IPS DF 6.9 (cell line): ENCODE results near the gene MAPRE2.

ENCODE experiments used
- DNase-seq: peaks from one replicate; pipeline ENCODE4 v3.0.0-alpha.2; 2013; ENCODE audit warnings: low read depth, low spot score
- H3K27ac ChIP-seq: one replicate; pipeline ENCODE4 v1.5.1; 2013; ENCODE audit warnings: low read length, control low read depth
- H3K27me3 ChIP-seq: 2 replicates; pipeline ENCODE4 v1.6.1; 2013; ENCODE audit warnings: mild to moderate bottlenecking, low read length; ENCODE audit not compliant: control insufficient read depth, insufficient read depth
- H3K36me3 ChIP-seq: 2 replicates; pipeline ENCODE4 v1.6.1; 2013; ENCODE audit warnings: low read length; ENCODE audit not compliant: control insufficient read depth, insufficient read depth
- H3K4me1 ChIP-seq: 2 replicates; pipeline ENCODE4 v1.6.1; 2013; ENCODE audit warnings: low read length; ENCODE audit not compliant: control insufficient read depth, insufficient read depth
- H3K4me3 ChIP-seq: 2 replicates; pipeline ENCODE4 v1.5.1; 2013; ENCODE audit warnings: mild to moderate bottlenecking, low read length
- H3K9me3 ChIP-seq: 2 replicates; pipeline ENCODE4 v1.6.1; 2013; ENCODE audit warnings: low read length, inconsistent platforms; ENCODE audit not compliant: control insufficient read depth, insufficient read depth
- WGBS: extraction: QIAGEN DNeasy Blood & Tissue Kit; methylation state at CpG from one replicate; pipeline ENCODE4 v1.1.7; 2013; ENCODE audit warnings: mixed read lengths, missing lambda C conversion rate; ENCODE audit not compliant: insufficient read length, insufficient coverage; 5-methylcytosine and 5-hydroxymethylcytosine counted together

MAPRE2 gene

DNA sequence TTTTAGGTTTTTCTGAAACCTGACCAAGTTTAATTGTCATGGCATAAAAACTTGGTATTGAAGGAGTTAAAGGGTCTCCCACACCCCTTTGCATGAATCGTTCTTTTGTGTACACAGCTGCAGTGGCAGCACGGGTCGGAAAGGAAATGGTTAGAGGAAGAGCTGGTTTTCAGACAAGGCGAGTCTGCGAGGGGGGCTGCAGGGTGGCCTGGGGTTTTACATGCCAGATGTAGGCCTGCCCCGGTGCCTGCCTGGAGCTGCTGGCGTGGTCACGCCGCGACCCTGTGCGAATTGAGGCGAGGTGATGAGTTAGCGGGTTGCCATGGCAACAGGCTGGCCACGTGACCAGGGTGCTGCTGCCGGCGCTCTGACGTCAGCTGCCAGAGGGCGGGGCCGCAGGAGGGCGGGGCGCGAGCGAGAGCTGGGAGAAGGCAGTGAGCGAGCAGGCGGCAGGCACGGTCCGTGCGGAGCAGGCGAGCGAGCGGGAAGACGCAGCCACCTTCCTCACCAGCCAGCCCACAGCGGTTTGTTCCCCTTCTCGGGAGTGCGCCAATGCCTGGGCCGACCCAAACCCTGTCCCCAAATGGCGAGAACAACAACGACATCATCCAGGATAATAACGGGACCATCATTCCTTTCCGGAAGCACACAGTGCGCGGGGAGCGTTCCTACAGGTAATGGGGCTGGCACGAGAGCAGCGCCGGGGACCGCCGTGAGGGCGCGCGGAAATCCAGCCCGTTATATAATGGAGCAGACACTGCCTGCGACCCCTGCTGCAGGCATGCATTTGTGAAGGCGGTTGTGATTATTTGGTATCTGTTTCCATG lies at the start of gene MAPRE2:
MAPRE2 (plus strand) TSS at position 426 of the 827 bp plus-strand sequence; CDS start at position 553, 127 bp downstream.
- no peak within 1 kb of the TSS for H3K27ac ChIP-seq
- no peaks in the 10 kb centered on the region for H3K27me3 ChIP-seq
- peak within 1 kb of the TSS; percentile 62; the same call in 1 of the 2 replicates for H3K4me3 ChIP-seq
- H3K4me1 ChIP-seq = no peaks in the 10 kb centered on the region; the same call in 1 of the 2 replicates
- DNase-seq = peak; percentile 89
- no CpG with 5 or more reads among the region's 54 CpGs for WGBS
- no peaks in the 10 kb centered on the region; the same call in 1 of the 2 replicates for H3K9me3 ChIP-seq
- H3K36me3 ChIP-seq = no peaks in the 10 kb centered on the region

GRCh38 chr18:34991561-34991960 lies 49.7 kb upstream of the MAPRE2 start:
- H3K4me1 ChIP-seq = no peaks in the 10 kb centered on the region
- no peaks in the 10 kb centered on the region for H3K36me3 ChIP-seq
- WGBS = no CpG with 5 or more reads among the region's 3 CpGs
- H3K27ac ChIP-seq = no peak overlapping the region
- H3K27me3 ChIP-seq = no peaks in the 10 kb centered on the region
- H3K9me3 ChIP-seq = no peaks in the 10 kb centered on the region; the same call in 1 of the 2 replicates
- H3K4me3 ChIP-seq = no peak overlapping the region
- DNase-seq = no peak

GRCh38 chr18:34993289-34993688 lies 47.9 kb upstream of the MAPRE2 start:
- Histone ChIP-seq H3K4me3 (no peak overlapping the region), H3K36me3 (no peaks in the 10 kb centered on the region), H3K9me3 (no peaks in the 10 kb centered on the region; the same call in 1 of the 2 replicates), H3K27me3 (no peaks in the 10 kb centered on the region), H3K4me1 (no peaks in the 10 kb centered on the region), H3K27ac (no peak overlapping the region)
- no peak for DNase-seq
- WGBS = no CpG with 5 or more reads among the region's 2 CpGs

DNA sequence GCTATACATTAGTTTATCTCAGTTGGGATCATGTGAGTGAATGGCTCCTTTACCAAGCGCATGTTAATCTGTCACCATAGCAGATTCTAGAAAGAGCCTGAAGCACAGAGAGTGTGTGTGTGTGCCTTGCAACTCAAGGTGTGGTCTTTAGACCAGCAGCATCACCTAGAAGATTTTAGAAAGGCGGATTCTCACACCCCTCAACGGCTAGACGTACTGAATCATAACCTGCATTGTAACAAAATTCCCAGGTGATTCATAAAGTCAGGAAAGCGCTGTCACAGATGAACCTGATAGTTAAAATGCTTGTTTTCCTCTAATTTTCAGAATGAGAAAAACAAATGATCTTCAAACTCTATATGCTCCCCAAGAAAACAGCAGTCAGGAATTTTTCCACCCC lies 45.5 kb upstream of the MAPRE2 start:
- Histone ChIP-seq H3K36me3 (no peaks in the 10 kb centered on the region), H3K4me1 (peaks cover 2% of the 10 kb centered on the region; the same call in 1 of the 2 replicates), H3K27ac (no peak overlapping the region), H3K27me3 (no peaks in the 10 kb centered on the region), H3K4me3 (no peak overlapping the region), H3K9me3 (no peaks in the 10 kb centered on the region; the same call in 1 of the 2 replicates)
- DNase-seq = no peak
- WGBS = no CpG with 5 or more reads among the region's 5 CpGs

DNA sequence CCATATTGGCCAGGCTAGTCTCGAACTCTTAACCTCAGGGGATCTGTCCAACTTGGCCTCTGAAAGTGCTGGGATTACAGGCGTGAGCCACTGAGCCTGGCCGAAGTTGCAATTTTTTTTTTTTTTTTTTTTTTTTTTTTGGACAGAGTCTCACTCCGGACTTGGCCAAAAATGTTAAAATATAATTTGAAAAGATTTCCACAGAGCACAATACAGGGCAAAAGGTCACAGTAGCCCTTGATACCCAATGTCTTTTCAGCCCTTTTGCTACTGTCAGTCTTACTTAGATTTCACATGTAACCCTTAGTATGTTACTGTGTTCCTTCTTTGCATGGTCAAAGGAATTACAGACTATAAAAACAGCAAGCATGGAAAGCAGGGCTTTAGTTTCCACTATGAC lies 42.6 kb upstream of the MAPRE2 start:
- no peak overlapping the region for H3K27ac ChIP-seq
- no CpG with 5 or more reads among the region's 4 CpGs for WGBS
- H3K4me1 ChIP-seq = peaks cover 2% of the 10 kb centered on the region; the same call in 1 of the 2 replicates
- DNase-seq = no peak
- H3K27me3 ChIP-seq = no peaks in the 10 kb centered on the region
- H3K36me3 ChIP-seq = no peaks in the 10 kb centered on the region
- H3K9me3 ChIP-seq = no peaks in the 10 kb centered on the region; the same call in 1 of the 2 replicates
- H3K4me3 ChIP-seq = no peak overlapping the region

DNA sequence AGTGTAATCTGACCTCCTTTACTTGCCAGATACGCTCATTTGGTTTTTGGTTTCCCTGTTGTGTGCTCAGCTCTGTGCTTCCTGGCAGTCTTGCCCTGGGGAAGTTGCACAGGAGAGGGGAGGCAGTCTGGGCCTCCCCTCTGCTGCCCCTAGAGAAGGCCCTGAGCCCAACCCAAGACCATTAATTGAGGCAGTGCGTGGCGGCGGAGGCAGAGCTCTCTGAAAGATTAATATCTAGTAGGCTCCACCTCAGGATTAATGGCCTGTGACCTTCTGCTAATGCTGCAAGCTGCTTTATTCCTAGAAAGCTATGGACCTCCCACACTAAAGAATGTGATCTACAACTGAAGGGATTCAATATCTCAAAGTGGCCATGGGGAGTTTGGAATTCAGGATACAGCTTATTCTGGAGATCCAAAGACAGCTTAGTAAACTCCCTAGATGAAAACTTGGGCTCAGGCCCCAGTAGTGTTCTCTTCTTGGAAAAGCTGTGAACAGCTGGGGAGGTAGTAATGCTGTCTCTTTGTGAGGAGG lies 41.4 kb upstream of the MAPRE2 start:
- H3K4me3 ChIP-seq = no peak overlapping the region
- DNase-seq = no peak
- no CpG with 5 or more reads among the region's 4 CpGs for WGBS
- no peaks in the 10 kb centered on the region; the same call in 1 of the 2 replicates for H3K9me3 ChIP-seq
- no peaks in the 10 kb centered on the region for H3K27me3 ChIP-seq
- H3K27ac ChIP-seq = no peak overlapping the region
- H3K36me3 ChIP-seq = no peaks in the 10 kb centered on the region
- H3K4me1 ChIP-seq = peaks cover 2% of the 10 kb centered on the region; the same call in 1 of the 2 replicates

- no peak for DNase-seq
- no peaks in the 10 kb centered on the region; the same call in 1 of the 2 replicates for H3K9me3 ChIP-seq
- no peaks in the 10 kb centered on the region for H3K36me3 ChIP-seq
- H3K4me3 ChIP-seq = no peak overlapping the region
- H3K4me1 ChIP-seq = peaks cover 2% of the 10 kb centered on the region; the same call in 1 of the 2 replicates
- no peaks in the 10 kb centered on the region for H3K27me3 ChIP-seq
- H3K27ac ChIP-seq = no peak overlapping the region
- no CpG with 5 or more reads among the region's 3 CpGs for WGBS
These were observed 40.8 kb upstream of the MAPRE2 start for GRCh38 chr18:35000457-35000856.

DNA sequence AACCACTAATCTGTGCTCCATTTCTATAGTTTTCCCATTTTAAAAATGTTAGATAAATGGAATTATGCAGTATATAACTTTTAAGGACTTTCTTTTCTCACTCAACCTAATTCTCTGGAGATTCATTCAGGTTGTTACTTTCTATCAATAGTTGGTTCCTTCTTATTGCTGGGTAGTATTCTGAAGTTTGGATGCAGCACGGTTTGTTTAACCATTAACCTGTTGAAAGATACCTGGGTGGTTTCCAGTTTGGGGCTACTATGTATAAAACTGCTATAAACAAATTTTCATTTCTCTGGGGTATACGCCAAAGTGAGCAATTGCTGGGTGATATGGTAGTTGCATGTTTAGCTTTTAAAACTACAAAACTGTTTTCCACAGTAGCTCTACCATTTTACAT lies 39.1 kb upstream of the MAPRE2 start:
- no CpG with 5 or more reads among the region's 2 CpGs for WGBS
- H3K4me3 ChIP-seq = no peak overlapping the region
- H3K27ac ChIP-seq = no peak overlapping the region
- no peaks in the 10 kb centered on the region for H3K27me3 ChIP-seq
- H3K9me3 ChIP-seq = no peaks in the 10 kb centered on the region
- no peak for DNase-seq
- peaks cover 2% of the 10 kb centered on the region; the same call in 1 of the 2 replicates for H3K4me1 ChIP-seq
- no peaks in the 10 kb centered on the region for H3K36me3 ChIP-seq

GRCh38 chr18:35005963-35006577 lies 35.1 kb upstream of the MAPRE2 start:
- Histone ChIP-seq H3K9me3 (no peaks in the 10 kb centered on the region), H3K27ac (no peak overlapping the region), H3K4me3 (no peak overlapping the region), H3K27me3 (no peaks in the 10 kb centered on the region), H3K4me1 (no peaks in the 10 kb centered on the region), H3K36me3 (no peaks in the 10 kb centered on the region)
- WGBS = no CpG with 5 or more reads among the region's 7 CpGs
- peak; percentile 31 for DNase-seq

GRCh38 chr18:35010156-35010555 lies 31.1 kb upstream of the MAPRE2 start:
- DNase-seq = no peak
- no peaks in the 10 kb centered on the region for H3K36me3 ChIP-seq
- no peaks in the 10 kb centered on the region for H3K27me3 ChIP-seq
- no peak overlapping the region for H3K4me3 ChIP-seq
- no peaks in the 10 kb centered on the region for H3K9me3 ChIP-seq
- no peak overlapping the region for H3K27ac ChIP-seq
- no peaks in the 10 kb centered on the region for H3K4me1 ChIP-seq
- WGBS = no CpG with 5 or more reads among the region's 1 CpG
